ENCODE measurements around the gene RIMKLB.
"Not testable (repeated sequence)": the region's sequence is repeated elsewhere in the genome, so short reads cannot be mapped to it uniquely, and the experiment has no call there.

The RIMKLB gene

GRCh38 chr12:8709124-8709830 lies 11.5 kb downstream of the RIMKLB start:
- no peak overlapping the region for H3K4me3 Mint-ChIP-seq
- H3K4me1 Mint-ChIP-seq = peaks cover 11% of the 10 kb centered on the region
- no peak overlapping the region for H3K27ac Mint-ChIP-seq
- DNase-seq = no peak
- no peaks in the 10 kb centered on the region for H3K27me3 Mint-ChIP-seq
- ATAC-seq = no peak
- H3K9me3 Mint-ChIP-seq = no peaks in the 10 kb centered on the region

- no peaks in the 10 kb centered on the region for H3K9me3 Mint-ChIP-seq
- H3K4me3 Mint-ChIP-seq = no peak overlapping the region
- no peak for ATAC-seq
- peaks cover 11% of the 10 kb centered on the region for H3K4me1 Mint-ChIP-seq
- no peak for DNase-seq
- H3K27ac Mint-ChIP-seq = no peak overlapping the region
- H3K27me3 Mint-ChIP-seq = no peaks in the 10 kb centered on the region
Measured at GRCh38 chr12:8712572-8712971, 14.8 kb downstream of the RIMKLB start.

GRCh38 chr12:8722286-8722800 lies 24.6 kb downstream of the RIMKLB start:
- DNase-seq (no peak), ATAC-seq (no peak)
- Mint-ChIP-seq H3K27me3 (no peaks in the 10 kb centered on the region), H3K27ac (no peak overlapping the region), H3K9me3 (no peaks in the 10 kb centered on the region), H3K4me3 (no peak overlapping the region), H3K4me1 (no peaks in the 10 kb centered on the region)

- Mint-ChIP-seq H3K4me1 (no peaks in the 10 kb centered on the region), H3K4me3 (no peak overlapping the region), H3K9me3 (no peaks in the 10 kb centered on the region), H3K27me3 (no peaks in the 10 kb centered on the region), H3K27ac (no peak overlapping the region)
- DNase-seq = no peak
- no peak for ATAC-seq
Measured at GRCh38 chr12:8734873-8735381, 37.1 kb downstream of the RIMKLB start.

- no peaks in the 10 kb centered on the region for H3K27me3 Mint-ChIP-seq
- no peak overlapping the region for H3K27ac Mint-ChIP-seq
- DNase-seq (no peak), ATAC-seq (no peak)
- H3K4me1 Mint-ChIP-seq = no peaks in the 10 kb centered on the region
- no peak overlapping the region for H3K4me3 Mint-ChIP-seq
- no peaks in the 10 kb centered on the region for H3K9me3 Mint-ChIP-seq
Measured at GRCh38 chr12:8742501-8742900, 44.7 kb downstream of the RIMKLB start.

GRCh38 chr12:8743121-8743520 lies 45.3 kb downstream of the RIMKLB start:
- H3K27ac Mint-ChIP-seq, ATAC-seq, H3K27me3 Mint-ChIP-seq, DNase-seq, H3K4me1 Mint-ChIP-seq, H3K9me3 Mint-ChIP-seq, H3K4me3 Mint-ChIP-seq: not testable (repeated sequence)

- not testable (repeated sequence) for H3K27ac Mint-ChIP-seq, DNase-seq, ATAC-seq
Measured at GRCh38 chr12:8745631-8746030, 47.8 kb downstream of the RIMKLB start.

GRCh38 chr12:8746046-8746445 lies 48.3 kb downstream of the RIMKLB start:
- Mint-ChIP-seq H3K4me1 (no peaks in the 10 kb centered on the region), H3K27ac (no peak overlapping the region), H3K27me3 (no peaks in the 10 kb centered on the region), H3K4me3 (no peak overlapping the region), H3K9me3 (no peaks in the 10 kb centered on the region)
- ATAC-seq (no peak), DNase-seq (no peak)

More at GRCh38 chr12:8745631-8746030, 47.8 kb downstream of the RIMKLB start:
- not testable (repeated sequence) for H3K4me1 Mint-ChIP-seq, H3K9me3 Mint-ChIP-seq, H3K4me3 Mint-ChIP-seq, H3K27me3 Mint-ChIP-seq

GRCh38 chr12:8760076-8760475 lies 62.3 kb downstream of the RIMKLB start:
- H3K9me3 Mint-ChIP-seq, DNase-seq, H3K4me1 Mint-ChIP-seq, H3K27me3 Mint-ChIP-seq, H3K4me3 Mint-ChIP-seq, H3K27ac Mint-ChIP-seq, ATAC-seq: not testable (repeated sequence)

- H3K4me3 Mint-ChIP-seq, H3K9me3 Mint-ChIP-seq, H3K27ac Mint-ChIP-seq, ATAC-seq, DNase-seq, H3K27me3 Mint-ChIP-seq, H3K4me1 Mint-ChIP-seq: not testable (repeated sequence)
Measured at GRCh38 chr12:8762701-8763100, 64.9 kb downstream of the RIMKLB start.

- ATAC-seq, H3K4me1 Mint-ChIP-seq, H3K27me3 Mint-ChIP-seq, H3K9me3 Mint-ChIP-seq, DNase-seq, H3K4me3 Mint-ChIP-seq, H3K27ac Mint-ChIP-seq: not testable (repeated sequence)
Measured at GRCh38 chr12:8766121-8766520, 68.3 kb downstream of the RIMKLB start.

GRCh38 chr12:8770499-8770898 lies 72.7 kb downstream of the RIMKLB start:
- peaks cover 0 to 8% of the 10 kb centered on the region in 2 donors for H3K9me3 Mint-ChIP-seq
- H3K27ac Mint-ChIP-seq = peak overlapping the region; percentile 29 to 71
- no peak for ATAC-seq
- no peak for DNase-seq
- H3K27me3 Mint-ChIP-seq = no peaks in the 10 kb centered on the region
- H3K4me3 Mint-ChIP-seq = no peak overlapping the region
- H3K4me1 Mint-ChIP-seq = no peaks in the 10 kb centered on the region

- H3K27ac Mint-ChIP-seq = no peak overlapping the region
- H3K4me3 Mint-ChIP-seq = no peak overlapping the region
- no peaks in the 10 kb centered on the region for H3K4me1 Mint-ChIP-seq
- ATAC-seq (no peak), DNase-seq (no peak)
- H3K27me3 Mint-ChIP-seq = no peaks in the 10 kb centered on the region
- peaks cover 0 to 8% of the 10 kb centered on the region in 2 donors for H3K9me3 Mint-ChIP-seq
Measured at GRCh38 chr12:8771072-8771471, 73.3 kb downstream of the RIMKLB start.

- Mint-ChIP-seq H3K4me1 (no peaks in the 10 kb centered on the region), H3K27ac (no peak overlapping the region), H3K4me3 (no peak overlapping the region), H3K27me3 (no peaks in the 10 kb centered on the region), H3K9me3 (no peaks in the 10 kb centered on the region)
- no peak for ATAC-seq
- DNase-seq = no peak
Measured at GRCh38 chr12:8773461-8773860, 75.7 kb downstream of the RIMKLB start.

- H3K4me3 Mint-ChIP-seq = no peak overlapping the region
- no peak overlapping the region for H3K27ac Mint-ChIP-seq
- no peaks in the 10 kb centered on the region for H3K27me3 Mint-ChIP-seq
- H3K9me3 Mint-ChIP-seq = no peaks in the 10 kb centered on the region
- no peaks in the 10 kb centered on the region for H3K4me1 Mint-ChIP-seq
- no peak for ATAC-seq
- DNase-seq = no peak
Measured at GRCh38 chr12:8779281-8779680, 81.5 kb downstream of the RIMKLB start.

- ATAC-seq = no peak
- DNase-seq = no peak
- Mint-ChIP-seq H3K27me3 (no peaks in the 10 kb centered on the region), H3K27ac (no peak overlapping the region), H3K4me1 (no peaks in the 10 kb centered on the region), H3K4me3 (no peak overlapping the region), H3K9me3 (no peaks in the 10 kb centered on the region)
Measured at GRCh38 chr12:8779862-8780261, 82.1 kb downstream of the RIMKLB start.

- Mint-ChIP-seq H3K27ac (no peak overlapping the region), H3K4me1 (no peaks in the 10 kb centered on the region), H3K9me3 (no peaks in the 10 kb centered on the region), H3K27me3 (no peaks in the 10 kb centered on the region), H3K4me3 (no peak overlapping the region)
- DNase-seq = no peak
- no peak for ATAC-seq
Measured at GRCh38 chr12:8780389-8780788, 82.6 kb downstream of the RIMKLB start.
